Superior temporal gyrus (tissue), 1 donor: ENCODE measurements around the gene HOXA9.

Experiments used
- DNase-seq: peaks from one replicate; pipeline ENCODE4 v3.0.0-alpha.2; 2016; ENCODE audit errors: extremely low spot score

The HOXA9 gene

GRCh38 chr7:27112955-27113949 lies 52.1 kb downstream of the HOXA9 start:
- DNase-seq: no peak
